DLD1 (cell line): Measurements from ENCODE around the gene UBA7.
"Not testable (repeated sequence)": the region's sequence is repeated elsewhere in the genome, so short reads cannot be mapped to it uniquely, and the experiment has no call there.

ENCODE experiments used
- in situ Hi-C: cut with HindIII; loops from 2 replicates; pipeline ENCODE4 v1.10.0; 2017; ENCODE audit warnings: low sequenced_read_pairs

Gene UBA7

DNA sequence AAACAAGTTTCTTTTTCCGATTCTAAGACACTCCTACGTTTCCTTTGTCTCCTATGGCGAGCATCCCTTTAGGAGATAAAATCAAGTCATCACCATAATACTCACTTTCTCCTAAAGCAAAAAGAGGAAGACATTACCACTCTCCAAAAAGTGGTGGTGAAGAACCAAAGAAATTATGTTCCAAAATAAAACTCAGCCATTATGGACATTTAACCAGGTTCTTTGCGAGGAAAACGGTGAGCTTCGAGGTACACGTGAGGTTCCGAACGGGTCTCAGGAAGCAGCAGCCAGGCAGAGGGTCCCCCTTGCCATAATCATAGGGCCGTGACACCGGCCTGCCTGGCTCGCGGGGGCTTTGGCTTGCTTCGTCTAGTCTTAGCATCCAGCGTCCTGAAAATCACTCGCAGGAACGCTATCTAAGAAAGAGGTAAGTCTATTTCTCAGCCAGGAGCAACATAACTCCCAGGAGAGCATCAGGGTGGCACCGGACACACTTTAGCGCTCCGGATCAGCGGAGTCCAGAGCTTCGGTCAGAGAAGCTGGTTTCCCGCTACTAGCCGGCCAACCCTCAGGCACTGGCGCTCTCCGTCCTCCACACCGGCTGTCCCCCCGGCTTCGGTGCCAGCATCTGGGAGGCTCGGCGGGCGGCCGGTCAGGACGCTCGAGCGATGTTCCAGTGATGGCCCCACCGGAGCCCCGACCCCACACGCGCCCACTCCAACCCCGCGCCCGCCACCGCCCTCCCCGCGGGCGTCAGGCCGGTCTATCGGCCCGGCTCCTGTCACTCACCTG lies 28.0 kb downstream of the UBA7 start:
- in situ Hi-C loops: no loop called here

DNA sequence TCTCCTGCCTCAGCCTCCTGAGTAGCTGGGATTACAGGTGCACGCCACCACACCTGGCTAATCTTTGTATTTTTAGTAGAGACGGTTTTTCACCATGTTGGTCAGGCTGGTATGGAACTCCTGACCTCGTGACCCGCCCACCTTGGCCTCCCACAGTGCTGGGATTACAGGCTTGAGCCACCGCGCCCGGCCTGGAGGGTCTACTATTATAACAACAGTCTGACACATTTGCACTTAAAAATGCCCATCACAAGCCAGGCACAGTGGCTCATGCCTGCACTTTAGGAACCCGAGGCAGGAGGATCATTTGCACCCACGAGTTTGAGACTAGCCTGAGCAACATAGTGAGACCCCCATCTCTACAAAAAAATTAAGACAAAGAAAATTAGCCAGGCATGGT lies 31.5 kb downstream of the UBA7 start:
- in situ Hi-C loops: not testable (repeated sequence)

DNA sequence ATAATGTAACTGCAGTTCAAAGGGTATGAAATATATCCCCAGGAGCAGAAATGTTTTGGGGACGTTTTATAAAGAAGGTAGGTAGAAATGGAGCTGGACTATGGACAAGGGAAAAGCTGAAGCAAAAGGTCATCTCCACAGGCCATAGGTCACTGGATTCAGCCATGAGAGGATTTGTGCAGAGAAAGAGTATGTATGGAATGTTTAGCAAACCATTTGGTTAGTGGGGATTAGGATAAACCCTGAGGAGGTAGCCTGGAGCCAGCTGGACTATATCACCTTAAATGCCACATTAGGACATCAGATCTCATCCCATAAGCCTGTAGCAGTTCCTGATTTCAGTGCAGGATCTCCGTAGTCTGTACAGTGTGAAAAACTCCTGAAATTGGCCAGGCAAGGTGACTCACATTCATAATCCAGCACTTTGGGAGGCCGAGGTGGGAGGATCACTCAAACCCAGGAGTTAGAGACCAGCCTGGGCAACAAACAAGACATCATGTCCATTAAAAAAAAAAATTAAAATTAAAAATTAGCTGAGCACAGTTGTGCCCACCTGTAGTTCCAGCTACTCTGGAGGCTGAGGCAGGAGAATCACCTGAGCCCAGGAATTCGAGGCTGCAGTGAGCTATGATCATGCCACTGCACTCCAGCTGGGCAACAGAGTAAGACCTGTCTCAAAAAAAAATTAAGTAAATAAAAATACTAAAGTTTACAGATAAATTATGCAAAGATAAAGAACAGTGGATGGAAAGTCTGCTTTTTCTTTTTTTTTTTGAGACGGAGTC lies 32.1 kb downstream of the UBA7 start:
- in situ Hi-C loops: no loop called here

DNA sequence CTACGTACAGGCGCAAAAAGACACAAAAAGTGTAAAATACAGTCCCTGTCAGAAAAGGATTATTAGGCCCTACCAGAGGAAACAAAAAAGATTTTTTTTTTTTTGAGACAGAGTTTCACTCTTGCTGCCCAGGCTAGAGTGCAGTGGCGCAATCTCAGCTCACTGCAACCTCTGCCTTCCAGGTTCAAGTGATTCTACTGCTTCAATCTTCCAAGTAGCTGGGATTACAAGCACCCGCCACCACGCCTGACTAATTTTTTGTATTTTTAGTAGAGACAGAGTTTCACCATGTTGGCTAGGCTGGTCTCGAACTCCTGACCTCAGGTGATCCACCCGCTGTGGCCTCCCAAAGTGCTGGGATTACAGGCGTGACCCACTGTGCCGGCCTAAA lies 32.8 kb downstream of the UBA7 start:
- in situ Hi-C loops: not testable (repeated sequence)

DNA sequence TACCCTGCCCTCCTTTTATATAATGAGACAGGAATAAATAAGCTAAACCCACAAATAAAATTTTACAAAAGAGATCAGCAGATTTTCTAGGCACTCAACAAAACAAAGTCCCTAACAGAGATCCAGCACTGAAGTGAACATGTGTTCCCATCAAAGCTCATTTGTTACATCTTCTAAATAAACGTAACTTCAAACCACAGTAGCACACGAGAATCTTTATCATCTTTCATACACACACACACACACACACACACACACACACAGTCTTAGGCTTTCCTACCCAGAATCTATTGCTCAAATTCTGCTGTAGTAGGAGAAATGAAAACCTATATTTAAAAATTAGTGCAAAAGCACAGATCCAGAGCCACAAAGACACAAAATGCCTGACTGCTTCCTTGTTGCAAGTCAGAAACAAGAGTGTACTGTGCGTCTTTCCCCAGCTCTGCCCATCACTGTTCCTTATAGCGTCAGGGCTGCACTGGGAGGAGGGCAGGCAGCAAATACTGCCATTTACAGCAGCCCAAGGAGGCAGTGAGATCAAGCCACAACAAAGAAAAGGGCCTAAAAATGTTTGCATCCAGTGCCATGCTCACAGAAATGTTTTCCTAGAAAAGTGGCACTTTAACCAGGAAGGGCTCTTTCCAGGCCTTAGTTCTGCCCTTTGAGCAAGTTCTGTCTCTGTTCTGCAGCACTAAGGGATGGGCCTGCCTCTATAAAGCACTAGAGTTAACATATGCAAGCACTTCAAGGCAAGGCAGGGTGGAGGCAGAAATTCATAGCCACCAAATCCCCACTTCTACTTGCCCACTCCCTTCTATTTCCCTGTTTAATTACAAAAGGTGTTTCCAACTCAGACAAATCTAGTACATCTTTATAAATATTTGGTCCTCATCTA lies 33.4 kb downstream of the UBA7 start:
- in situ Hi-C loops: no loop called here

DNA sequence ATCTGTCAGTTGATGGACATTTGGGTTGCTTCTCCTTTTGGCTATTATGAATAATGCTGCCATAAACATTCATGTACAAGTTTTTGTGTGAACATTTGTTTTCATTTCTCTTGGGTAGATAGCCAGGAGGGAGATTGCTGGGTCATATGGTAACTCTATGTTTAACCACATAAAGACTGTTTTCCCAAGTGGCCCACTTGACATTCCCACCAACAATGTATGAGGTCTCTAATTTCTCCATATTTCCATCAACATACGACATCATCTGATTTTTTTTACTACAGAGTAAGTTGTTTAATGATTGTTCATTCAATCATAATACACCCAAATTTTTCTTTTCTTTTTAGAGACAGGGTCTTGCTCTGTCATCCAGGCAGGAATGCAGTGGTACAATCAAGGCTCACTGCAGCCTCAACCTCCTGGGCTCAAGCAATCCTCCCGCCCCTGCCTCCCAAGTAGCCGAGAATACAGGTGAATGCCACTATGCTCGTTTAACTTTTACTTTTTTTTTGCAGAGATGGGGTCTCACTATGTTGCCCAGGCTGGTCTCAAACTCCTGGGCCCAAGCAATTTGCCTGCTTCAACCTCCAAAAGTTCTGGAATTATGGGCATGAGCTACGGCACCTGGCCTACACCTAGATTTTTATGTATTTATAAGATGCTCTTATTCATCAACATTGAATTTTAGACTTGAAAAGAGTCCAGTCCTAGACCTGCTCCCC lies 34.2 kb downstream of the UBA7 start:
- in situ Hi-C loops: no loop called here

DNA sequence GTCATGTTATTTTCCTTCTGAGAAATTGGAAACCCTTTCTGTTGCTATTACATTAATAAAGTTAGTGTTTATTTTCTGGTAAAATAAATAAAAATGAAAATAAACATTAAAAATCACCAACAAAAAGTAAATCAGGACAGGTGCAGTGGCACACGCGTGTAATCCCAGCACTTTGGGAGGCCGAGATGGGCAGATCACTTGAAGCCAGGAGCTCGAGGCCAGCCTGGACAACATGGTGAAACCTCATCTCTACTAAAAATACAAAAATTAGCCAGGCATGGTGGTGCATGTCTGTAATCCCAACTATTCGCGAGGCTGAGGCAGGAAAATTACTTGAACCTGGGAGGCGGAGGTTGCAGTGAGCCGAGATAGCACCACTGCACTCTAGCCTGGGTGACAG lies 37.7 kb downstream of the UBA7 start:
- in situ Hi-C loops: not testable (repeated sequence)

DNA sequence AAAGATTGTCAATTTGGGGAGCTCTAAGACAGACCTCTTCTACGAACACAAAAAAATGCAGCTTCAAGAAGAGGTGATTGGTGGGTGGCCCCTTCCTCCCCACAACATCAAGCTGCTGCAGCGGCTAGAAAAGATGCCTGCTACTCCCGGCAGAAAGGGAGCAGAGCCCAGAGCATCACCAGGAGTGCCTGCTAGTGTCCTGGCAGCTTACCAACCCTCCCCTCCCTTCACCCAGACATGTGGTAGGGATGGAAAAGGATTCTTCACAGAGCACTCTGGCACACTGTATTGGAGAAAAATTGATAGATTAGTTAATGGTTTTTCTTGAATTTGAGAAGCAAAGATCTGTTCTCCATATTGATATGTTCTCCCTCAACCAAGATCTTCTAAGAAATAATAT lies 38.2 kb downstream of the UBA7 start:
- in situ Hi-C loops: no loop called here

DNA sequence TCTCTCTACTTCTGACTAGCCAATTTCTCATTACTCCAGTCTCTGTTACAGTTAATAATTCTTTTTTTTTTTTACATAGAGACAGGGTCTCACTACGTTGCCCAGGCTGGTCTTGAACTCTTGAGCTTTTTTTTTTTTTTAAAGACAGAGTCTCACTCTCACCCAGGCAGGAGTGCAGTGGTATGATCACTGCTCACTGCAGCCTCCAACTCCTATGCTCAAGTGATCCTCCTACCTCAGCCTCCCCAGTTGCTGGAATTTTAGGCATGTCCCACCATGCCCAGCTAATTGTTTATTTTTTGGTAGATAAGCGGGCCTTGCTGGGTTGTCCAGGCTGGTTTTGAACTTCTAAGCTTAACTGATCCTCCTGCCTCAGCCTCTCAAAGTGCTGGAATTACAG lies 41.0 kb downstream of the UBA7 start:
- in situ Hi-C loops: no loop called here

DNA sequence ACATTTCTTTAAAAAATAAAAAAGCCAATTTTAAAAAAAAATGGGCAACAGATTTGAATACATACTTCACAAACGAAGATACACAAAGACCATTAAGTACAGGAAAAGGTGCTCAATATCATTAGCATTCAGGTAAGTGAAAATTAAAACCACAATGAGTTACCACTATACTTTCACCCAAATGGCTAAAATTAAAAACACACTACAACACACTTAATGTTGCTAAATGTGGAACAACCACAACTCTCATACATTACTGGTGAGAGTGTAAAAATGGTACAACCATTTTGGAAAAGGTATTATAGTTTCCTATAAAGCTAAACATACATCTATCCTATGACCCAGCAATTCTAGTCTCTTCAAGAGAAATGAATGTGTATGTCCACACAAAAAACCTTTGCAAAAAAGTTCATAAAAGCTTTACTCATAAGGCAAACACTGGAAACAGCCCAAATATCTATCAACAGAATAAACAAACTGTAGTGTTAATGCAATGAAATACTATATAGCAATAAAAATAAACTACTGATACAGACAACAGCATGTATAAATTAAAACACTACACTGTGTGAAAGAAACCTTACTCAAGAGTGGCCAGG lies 42.3 kb downstream of the UBA7 start:
- in situ Hi-C loops: no loop called here

DNA sequence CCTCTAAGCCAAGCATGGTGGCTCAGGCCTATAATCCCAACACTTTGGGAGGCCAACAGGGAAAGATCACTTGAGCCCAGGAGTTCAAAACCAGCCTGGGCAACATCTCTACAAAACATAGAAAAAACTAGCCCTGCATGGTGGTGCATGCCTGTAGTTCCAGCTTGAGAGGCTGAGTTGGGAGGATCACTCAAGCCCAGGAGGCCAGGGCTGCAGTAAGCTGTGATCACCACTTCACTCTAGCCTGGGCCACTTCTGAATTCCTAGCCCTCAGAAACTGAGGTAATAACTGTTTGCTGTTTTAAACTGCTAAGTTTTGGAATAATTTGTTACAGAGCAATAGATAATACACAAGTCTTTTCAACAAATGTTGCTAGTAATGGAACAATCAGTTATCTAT lies 43.8 kb downstream of the UBA7 start:
- in situ Hi-C loops: no loop called here

DNA sequence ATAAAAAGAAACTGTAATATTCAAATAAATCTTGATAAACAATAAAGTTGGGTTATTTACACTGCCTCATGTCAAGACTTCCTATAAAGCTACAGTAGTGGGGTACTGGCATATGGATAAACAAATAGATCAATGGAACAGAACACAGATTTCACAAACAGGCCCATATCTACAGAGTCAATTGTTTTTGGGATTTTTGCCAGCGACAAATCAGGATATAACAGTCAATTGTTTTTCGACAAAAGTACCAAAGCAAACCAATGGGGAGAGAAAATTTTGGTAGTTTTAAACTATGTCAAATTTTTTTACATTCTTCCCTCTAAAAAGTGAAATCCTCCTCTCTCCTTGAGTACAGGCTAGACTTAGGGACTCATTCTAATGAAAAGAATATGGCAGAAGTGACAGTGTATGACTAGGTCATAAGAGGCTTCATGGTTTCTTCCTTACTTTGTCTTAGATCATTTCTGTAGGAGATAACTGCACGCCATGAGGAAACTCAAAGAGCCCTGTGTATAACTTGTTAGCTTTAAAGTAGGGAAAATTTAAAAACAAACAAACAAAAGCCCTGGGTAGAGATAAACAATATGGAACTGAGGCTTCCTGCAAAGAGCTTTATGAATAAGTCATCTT lies 44.4 kb downstream of the UBA7 start:
- in situ Hi-C loops: no loop called here

DNA sequence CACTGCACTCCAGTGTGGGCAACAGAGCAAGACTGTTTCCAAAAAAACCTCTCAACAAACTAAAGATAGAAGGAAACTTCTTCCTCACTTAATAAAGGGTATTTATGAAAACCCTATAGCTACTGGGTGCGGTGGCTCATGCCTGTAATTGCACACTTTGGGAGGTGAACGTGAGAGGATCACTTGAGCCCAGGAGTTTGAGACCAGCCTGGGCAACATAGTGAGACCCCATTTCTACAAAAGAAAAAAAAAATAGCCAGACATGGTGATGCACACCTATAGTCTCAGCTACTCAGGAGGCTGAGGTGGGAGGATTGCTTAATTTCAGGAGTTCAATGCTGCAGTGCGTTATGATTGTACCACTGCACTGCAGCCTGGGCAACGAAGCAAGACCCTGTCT lies 49.8 kb downstream of the UBA7 start:
- in situ Hi-C loops: no loop called here

DNA sequence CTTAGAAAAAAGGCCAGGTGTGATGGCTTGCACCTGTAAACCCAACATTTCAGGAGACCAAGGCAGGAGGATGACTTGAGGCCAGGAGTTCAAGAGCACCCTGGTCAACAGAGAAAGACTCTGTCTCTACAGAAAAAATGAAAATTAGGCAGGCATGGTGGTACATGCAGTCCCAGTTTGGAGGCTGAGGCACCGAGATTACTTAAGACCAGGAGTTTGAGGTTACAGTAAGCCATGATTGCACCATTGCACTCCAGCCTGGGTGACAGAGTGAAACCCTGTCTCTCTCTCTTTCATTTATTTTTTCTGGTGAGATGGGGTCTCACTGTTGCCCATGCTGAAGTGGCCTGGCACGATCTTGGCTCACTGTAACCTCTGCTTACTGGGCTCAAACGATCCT lies 52.1 kb downstream of the UBA7 start:
- in situ Hi-C loops: no loop called here

DNA sequence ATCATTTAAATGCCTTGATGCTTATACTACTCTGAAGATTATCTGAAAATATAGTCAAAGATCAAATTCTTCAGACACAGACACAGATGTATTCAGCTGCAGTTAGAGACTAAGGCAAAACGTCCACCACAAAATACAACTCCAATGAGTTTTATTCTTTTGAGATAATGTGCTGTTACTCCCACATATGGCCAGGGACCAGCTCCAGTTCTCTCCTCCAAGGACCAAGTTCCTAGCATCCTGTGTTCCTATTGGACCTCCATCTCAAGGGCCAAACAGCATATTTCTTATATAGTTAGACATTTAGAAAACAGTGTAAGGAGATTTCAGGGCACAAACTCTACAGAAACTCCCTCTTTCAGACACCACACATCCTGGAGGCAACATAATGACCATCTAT lies 54.5 kb downstream of the UBA7 start:
- in situ Hi-C loops: no loop called here

DNA sequence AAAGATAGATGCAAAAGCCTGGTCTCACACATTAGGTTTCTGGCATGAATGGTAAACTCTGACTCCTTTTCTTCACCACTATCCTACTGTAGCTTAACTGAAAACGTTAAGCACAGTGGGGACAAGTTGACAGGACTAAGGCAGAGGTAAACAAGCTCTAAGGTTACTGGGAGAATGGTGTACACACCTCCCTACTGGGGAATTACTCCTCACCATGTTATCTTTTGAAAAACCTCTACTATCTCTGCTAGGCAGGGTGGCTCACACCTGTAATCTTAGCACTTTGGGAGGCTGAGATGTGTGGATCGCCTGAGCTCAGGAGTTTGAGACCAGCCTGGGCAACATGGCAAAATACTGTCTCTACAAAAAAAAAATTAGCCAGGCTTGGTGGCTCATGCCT lies 56.6 kb downstream of the UBA7 start:
- in situ Hi-C loops: no loop called here

DNA sequence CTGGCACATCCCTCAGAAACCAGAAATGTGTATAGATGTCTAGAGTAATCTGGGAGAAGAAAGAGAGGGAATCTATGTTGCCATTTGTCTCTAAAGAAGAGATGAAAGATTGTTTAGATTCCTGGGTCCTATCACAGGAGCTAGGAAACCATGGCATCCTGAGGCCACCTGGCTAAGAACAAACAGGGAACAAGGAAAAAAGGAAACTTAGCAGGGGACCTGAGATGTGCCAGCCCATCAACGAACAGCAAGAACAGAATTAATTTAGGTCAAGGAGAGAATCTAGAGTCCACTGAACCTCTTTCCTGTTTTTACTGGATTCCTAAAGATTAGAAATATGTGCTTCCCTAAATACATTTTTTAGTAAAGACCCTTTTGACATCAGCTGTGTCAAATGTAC lies 57.7 kb downstream of the UBA7 start:
- in situ Hi-C loops: no loop called here
